Adrenal gland (tissue), 5 donors: ENCODE results near the gene MPIG6B.

Source experiments
- POLR2A ChIP-seq, 2 donors: fragments of 450-650 bp; IDR thresholded peaks; one replicate each; pipeline ENCODE4 v1.6.1; 2017; ENCODE audit warnings: antibody characterized with exemption in 2 of 2, mild to moderate bottlenecking in 2 of 2, moderate library complexity in 1 of 2
- TF ChIP-seq, protein P1 (sequence below), 6 experiments: fragments of 450-650 bp in 4 of 6; fragments of 200-600 bp in 2 of 6; sonication (generic) in 1 of 6; IDR thresholded peaks; 1 replicate in 5 of 6; 2 replicates in 1 of 6; pipeline versions ENCODE4 v1.5.1 to v1.8.0; 2016 to 2021; ENCODE audit warnings: antibody characterized with exemption in 6 of 6, mild to moderate bottlenecking in 2 of 6, moderate library complexity in 1 of 6
- donor health status: DM: no; HTN: no; CAD: no.

DNA sequence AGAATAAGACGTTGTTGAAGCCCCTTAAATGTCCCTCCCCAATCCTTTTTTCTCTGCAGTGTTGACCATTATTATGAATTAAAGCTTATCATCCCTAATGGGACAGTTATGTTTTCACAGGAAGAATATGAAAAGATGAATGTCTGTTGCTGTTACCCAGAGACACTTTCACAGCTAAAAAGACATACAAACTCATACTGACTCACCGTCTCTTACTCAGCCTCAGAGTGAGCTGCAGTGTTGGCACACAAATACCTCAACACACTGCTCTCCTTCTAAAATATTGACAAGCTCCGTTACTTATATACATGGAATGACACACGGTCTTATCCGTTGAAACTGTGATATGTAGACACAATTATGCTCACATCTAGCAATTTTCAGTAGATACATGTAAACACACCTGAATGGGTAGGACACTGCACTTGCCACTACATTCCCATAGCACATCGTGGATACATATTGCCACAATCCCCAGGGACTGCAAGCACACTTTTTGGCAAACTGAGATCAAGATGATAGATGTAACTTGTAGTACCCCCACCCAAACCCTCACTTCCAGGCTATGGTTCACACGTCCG, 29.7 kb downstream of the MPIG6B start:
- TF ChIP-seq, protein P1, sequence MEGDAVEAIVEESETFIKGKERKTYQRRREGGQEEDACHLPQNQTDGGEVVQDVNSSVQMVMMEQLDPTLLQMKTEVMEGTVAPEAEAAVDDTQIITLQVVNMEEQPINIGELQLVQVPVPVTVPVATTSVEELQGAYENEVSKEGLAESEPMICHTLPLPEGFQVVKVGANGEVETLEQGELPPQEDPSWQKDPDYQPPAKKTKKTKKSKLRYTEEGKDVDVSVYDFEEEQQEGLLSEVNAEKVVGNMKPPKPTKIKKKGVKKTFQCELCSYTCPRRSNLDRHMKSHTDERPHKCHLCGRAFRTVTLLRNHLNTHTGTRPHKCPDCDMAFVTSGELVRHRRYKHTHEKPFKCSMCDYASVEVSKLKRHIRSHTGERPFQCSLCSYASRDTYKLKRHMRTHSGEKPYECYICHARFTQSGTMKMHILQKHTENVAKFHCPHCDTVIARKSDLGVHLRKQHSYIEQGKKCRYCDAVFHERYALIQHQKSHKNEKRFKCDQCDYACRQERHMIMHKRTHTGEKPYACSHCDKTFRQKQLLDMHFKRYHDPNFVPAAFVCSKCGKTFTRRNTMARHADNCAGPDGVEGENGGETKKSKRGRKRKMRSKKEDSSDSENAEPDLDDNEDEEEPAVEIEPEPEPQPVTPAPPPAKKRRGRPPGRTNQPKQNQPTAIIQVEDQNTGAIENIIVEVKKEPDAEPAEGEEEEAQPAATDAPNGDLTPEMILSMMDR (IDR thresholded peaks at IDR 0.05), result no peak
- no peak for TF ChIP-seq POLR2A (IDR thresholded peaks at IDR 0.05)
